ENCODE results near the gene ZNF211. TPM values are rescaled to one million over a fixed set of nuclear protein-coding genes. Genes with fewer than 3 reads are reported as not detected.

Gene ZNF211
- total RNA-seq, 1 experiment from 2014 or later: 12.9 TPM

DNA sequence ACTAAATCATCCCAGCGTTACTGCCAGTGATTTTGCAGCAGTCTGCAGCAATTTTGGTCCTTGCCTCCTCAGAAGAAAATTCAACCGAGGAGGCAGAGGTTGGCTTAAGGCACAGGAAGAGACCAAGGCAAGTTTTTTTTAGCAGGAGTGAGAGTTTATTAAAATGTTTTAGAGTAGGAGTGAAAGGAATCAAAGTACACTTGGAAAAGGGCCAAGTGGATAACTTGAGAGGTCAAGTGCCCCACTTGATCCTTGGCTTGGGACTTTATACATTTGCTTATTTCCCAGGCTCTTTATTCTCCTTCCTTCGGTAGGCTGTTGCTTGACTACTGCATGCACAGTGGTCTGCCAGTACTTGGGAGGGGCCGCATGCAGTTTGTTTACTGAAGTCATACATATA lies 21.9 kb upstream of the ZNF211 start:
- H3K23ac ChIP-seq (ENCODE audit: insufficient read length, low read depth, low read length): no peak overlapping the region
- H3K56ac ChIP-seq (ENCODE audit: insufficient read length, low read depth, low read length): no peak overlapping the region
- no peaks in the 10 kb centered on the region for H3K4me1 ChIP-seq (ENCODE audit: insufficient read depth, low read length)
- no peak overlapping the region for H2BK20ac ChIP-seq (ENCODE audit: low read depth, low read length, poor library complexity, severe bottlenecking)
- H3K27me3 ChIP-seq (ENCODE audit: insufficient read depth, low read length): no peaks in the 10 kb centered on the region
- H4K91ac ChIP-seq (ENCODE audit: insufficient read length, low read depth, low read length): no peak overlapping the region
- H2AFZ ChIP-seq (ENCODE audit: low read length): no peak overlapping the region
- H3K14ac ChIP-seq (ENCODE audit: insufficient read depth, low read length): no peak overlapping the region
- H4K8ac ChIP-seq (replicated peaks; ENCODE audit: insufficient read length, low read depth, low read length): no peak overlapping the region
- peaks cover 17% of the 10 kb centered on the region; the same call in 1 of the 2 replicates for H3K79me2 ChIP-seq (ENCODE audit: insufficient read depth, low read length)
- TF ChIP-seq, protein P1, sequence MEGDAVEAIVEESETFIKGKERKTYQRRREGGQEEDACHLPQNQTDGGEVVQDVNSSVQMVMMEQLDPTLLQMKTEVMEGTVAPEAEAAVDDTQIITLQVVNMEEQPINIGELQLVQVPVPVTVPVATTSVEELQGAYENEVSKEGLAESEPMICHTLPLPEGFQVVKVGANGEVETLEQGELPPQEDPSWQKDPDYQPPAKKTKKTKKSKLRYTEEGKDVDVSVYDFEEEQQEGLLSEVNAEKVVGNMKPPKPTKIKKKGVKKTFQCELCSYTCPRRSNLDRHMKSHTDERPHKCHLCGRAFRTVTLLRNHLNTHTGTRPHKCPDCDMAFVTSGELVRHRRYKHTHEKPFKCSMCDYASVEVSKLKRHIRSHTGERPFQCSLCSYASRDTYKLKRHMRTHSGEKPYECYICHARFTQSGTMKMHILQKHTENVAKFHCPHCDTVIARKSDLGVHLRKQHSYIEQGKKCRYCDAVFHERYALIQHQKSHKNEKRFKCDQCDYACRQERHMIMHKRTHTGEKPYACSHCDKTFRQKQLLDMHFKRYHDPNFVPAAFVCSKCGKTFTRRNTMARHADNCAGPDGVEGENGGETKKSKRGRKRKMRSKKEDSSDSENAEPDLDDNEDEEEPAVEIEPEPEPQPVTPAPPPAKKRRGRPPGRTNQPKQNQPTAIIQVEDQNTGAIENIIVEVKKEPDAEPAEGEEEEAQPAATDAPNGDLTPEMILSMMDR (conservative IDR thresholded peaks at IDR 0.05): no peak
- no peaks in the 10 kb centered on the region for H4K20me1 ChIP-seq (ENCODE audit: control insufficient read depth, insufficient read depth, insufficient read length)
- H2BK5ac ChIP-seq (ENCODE audit: insufficient read length, low read length): no peak overlapping the region
- H3K27ac Mint-ChIP-seq: no peak overlapping the region
- H2BK15ac ChIP-seq (ENCODE audit: low read depth, low read length): no peak overlapping the region
- H3K18ac ChIP-seq (ENCODE audit: insufficient read length, low read depth, low read length): no peak overlapping the region
- no peak overlapping the region for H3K4me2 ChIP-seq (ENCODE audit: insufficient read depth, insufficient read length, low read length)
- H3K9ac ChIP-seq (ENCODE audit: extremely low read depth, insufficient read length, low read length): no peak overlapping the region
- no peak overlapping the region for H3K4ac ChIP-seq (ENCODE audit: low read depth, low read length)
- H3K36me3 Mint-ChIP-seq (ENCODE audit: insufficient read depth in 1 of 3, low read depth in 3 of 3): peaks cover 42 to 45% (median 42%) of the 10 kb centered on the region in 3 experiments
- H3K27ac ChIP-seq (ENCODE audit: insufficient read length, low read depth, low read length): no peak overlapping the region
- no peak overlapping the region for H3T11ph ChIP-seq (ENCODE audit: low read length)
- no CpG with 5 or more reads among the region's 4 CpGs for WGBS (ENCODE audit: extremely low coverage, insufficient read length, low lambda C conversion rate)
- no peak overlapping the region for H2AK5ac ChIP-seq (ENCODE audit: insufficient read length, low read length)
- no peak for DNase-seq
- no peak overlapping the region for H3K4me3 Mint-ChIP-seq
- peaks cover 21 to 51% of the 10 kb centered on the region in 2 experiments for H3K9me3 Mint-ChIP-seq
- H3K4me1 Mint-ChIP-seq: peaks cover 7 to 13% of the 10 kb centered on the region in 2 experiments
- no peaks in the 10 kb centered on the region for H3K23me2 ChIP-seq (ENCODE audit: insufficient read length, low read depth, low read length, poor library complexity, severe bottlenecking)
- H3K27me3 Mint-ChIP-seq (ENCODE audit: low read depth): peaks cover 9% of the 10 kb centered on the region
- no peak overlapping the region for H2BK12ac ChIP-seq (ENCODE audit: insufficient read length, low read depth, low read length)
- peaks cover 11% of the 10 kb centered on the region for H3K9me3 ChIP-seq (ENCODE audit: control insufficient read depth, low read depth, low read length)
- no peak overlapping the region for H2BK120ac ChIP-seq (ENCODE audit: low read depth, low read length, poor library complexity, severe bottlenecking)
- peaks cover 3% of the 10 kb centered on the region for H3K79me1 ChIP-seq (ENCODE audit: insufficient read depth, low read depth, low read length, poor library complexity, severe bottlenecking)
- H4K5ac ChIP-seq (ENCODE audit: insufficient read length, low read depth, low read length): no peak overlapping the region
